ENCODE data around the gene ZNF346.

Gene ZNF346

DNA sequence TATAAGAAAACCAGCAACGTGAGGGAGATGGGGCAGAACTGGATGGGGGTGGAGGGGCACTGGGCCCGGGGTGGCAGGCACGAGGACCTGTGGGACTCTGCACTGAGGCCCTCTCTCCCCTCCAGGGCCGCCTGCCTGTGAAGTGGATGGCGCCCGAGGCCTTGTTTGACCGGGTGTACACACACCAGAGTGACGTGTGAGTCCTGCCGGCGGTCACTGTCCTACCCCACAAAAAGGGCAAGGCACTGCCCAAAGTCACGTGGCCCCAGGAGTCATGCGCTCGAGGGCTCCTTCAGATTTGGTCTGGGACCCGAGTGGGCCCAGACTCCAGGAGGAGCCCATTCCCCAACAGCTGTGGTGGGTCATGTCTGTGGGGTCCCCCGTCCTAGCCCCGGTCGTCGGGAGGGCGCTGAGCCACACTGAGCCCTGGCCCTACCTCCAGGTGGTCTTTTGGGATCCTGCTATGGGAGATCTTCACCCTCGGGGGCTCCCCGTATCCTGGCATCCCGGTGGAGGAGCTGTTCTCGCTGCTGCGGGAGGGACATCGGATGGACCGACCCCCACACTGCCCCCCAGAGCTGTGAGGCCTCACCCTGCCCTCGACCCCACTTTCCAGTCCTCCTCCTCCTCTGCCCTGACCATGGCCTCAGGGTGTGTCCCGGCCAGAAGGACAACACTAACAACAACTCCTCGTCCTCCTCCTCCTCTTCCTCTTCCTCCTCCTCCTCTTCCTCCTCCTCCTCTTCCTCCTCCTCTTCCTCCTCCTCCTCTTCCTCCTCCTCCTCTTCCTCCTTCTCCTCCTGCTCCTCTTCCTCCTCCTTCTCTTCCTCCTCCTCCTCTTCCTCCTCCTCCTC is 73.9 kb downstream of the ZNF346 start:
- no peak for DNase-seq

DNA sequence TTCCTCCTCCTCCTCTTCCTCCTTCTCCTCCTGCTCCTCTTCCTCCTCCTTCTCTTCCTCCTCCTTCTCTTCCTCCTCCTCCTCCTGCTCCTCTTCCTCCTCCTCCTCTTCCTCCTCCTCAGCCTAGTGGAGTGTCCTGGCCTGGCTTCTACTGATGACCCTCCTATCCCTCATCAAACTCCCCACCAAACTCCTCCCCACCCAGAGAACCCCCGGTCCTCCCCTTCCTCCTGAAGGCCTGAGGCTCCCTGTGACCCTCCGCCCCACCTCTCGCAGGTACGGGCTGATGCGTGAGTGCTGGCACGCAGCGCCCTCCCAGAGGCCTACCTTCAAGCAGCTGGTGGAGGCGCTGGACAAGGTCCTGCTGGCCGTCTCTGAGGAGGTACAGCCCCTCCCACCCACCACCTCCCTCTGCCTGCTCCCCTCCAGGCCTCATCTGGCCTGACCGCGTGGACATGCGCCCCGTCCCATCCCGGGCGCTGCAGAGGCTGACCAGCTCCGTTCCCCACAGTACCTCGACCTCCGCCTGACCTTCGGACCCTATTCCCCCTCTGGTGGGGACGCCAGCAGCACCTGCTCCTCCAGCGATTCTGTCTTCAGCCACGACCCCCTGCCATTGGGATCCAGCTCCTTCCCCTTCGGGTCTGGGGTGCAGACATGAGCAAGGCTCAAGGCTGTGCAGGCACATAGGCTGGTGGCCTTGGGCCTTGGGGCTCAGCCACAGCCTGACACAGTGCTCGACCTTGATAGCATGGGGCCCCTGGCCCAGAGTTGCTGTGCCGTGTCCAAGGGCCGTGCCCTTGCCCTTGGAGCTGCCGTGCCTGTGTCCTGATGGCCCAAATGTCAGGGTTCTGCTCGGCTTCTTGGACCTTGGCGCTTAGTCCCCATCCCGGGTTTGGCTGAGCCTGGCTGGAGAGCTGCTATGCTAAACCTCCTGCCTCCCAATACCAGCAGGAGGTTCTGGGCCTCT is 74.8 kb downstream of the ZNF346 start:
- no peak for DNase-seq

DNA sequence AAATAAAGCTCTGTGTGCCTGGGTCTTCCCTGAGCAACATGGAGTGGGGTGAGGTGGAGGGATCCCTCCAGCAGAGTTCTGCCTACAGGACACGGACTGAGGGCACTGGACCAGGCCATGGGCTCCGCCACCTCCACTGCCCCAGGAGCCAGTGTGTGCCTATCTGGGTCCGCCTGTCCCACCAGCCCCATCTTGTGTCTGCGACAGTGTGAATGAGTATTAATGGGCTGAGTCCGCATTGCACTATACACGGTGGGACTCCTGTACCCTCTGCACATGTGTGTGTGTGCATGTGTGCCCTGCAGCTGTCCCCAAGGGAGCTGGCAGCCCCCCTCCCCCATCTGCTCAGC is 75.6 kb downstream of the ZNF346 start:
- no peak for DNase-seq

DNA sequence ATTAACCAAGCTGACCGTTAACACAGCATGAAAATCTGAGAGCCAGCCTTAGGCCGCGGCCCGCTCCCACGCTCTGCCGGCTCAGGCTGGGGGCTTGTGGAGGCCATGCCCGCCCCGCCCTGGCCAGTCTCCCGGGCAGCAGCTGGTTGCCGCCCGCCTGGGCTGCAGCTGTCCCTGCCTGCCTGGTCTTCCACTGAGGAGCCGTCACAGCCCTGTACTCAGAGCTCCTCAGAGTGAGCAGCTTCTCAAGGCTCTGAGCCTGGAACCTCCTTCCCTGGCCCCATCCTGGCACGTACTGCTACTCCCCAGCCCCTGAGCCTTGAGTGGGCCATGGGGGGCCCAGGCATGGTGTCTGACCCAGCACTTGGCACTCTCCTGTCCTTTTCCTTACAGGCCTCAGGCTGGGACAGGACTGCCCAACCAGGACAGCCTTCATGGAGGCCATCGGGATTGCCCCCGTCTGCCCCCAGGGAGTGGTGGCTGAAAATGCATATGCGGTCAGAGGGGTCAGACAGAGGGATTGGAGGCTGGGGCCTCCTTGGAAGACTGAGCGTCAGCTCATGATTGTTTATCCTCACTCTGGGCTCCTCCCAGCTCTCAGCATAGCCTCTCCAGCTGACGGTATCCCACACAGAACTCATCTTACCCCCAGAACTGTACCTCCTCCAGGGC is 76.1 kb downstream of the ZNF346 start:
- DNase-seq: no peak

DNA sequence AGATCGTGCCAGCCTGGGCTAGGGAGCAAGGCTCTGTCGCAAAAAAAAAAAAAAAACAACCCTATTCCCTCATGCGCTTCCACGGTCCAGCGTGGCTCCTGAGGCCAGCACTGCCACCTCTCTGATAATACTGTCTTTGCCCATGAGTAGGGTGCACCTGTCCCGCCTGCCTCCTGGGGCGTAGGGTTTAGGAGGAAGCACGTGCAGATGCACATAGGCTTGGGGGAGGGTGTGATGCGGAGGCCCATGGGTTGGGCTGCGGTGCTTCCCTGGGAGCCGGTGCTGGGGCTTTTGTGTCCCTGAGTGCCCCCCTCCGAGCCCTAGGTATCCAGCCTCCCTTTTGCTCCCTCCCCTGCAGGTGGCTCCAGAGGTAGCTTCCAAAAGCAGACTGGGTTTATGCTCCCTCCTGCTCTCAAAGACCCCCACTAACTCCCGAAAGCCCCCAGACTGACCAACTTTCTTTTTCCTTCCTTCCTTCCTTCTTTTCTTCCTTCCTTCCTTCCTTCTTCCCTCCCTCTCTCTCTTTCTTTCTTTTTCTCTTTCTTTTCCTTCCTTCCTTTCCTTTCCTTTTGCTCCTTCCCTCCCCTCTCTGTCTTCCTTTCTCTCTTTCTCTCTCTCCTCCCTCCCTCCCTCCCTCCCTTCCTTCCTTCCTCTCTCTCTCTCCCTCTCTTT is 77.1 kb downstream of the ZNF346 start:
- DNase-seq: no peak

DNA sequence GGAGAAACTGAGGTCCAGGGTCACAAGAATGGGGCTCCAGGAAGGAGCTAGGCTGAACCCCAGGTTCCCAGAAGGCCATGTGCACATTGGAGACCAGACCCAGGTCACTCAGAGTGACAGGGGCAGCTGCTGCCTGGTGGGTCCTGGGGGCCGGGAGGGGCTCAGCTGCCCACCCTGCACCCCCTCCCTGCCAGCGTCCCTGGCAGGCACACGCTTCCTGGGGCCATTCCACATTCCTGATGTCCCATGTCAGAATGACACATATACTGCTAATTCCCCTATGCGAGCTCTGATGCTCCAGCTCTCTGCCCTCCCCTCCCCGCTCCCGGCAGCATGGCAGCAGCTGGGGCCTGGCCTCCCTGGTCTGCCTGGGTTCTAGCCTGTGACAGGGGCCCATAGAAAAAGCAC is 78.2 kb downstream of the ZNF346 start:
- DNase-seq: no peak

DNA sequence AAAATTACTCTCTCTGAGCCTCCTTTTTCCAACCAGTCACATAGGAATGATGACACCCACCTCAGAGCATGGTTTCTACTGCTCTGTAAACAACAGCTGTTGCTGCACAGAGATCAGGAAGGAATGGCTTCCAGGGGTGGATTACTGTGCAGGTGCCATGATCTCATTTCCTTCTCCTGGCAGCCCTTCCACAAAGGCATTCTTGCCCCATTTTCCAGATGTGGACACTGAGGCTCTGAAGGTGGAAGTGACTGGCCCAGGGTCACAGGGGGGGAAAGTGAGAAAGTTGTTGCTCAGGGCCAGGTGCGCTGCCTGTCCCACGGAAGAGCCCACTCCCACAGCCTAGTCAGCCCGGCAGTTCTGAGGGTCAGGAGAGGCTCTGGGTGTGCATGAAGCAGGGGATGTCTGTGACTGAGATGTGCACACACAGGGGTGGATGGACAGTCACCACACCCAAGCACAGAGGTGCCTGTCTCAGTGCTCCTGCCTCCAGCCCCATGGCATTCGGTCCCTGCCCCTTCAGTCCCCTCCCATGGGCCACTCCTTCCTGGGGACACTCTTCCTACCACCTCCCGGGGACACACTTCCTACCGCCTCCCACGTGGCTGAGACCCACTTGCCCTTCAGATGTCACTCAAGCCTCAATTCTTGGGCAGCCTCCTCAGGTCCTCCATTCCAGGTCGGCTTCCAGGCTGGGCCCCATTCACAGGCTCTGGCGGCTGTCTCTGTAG is 81.2 kb downstream of the ZNF346 start:
- no peak for DNase-seq

DNA sequence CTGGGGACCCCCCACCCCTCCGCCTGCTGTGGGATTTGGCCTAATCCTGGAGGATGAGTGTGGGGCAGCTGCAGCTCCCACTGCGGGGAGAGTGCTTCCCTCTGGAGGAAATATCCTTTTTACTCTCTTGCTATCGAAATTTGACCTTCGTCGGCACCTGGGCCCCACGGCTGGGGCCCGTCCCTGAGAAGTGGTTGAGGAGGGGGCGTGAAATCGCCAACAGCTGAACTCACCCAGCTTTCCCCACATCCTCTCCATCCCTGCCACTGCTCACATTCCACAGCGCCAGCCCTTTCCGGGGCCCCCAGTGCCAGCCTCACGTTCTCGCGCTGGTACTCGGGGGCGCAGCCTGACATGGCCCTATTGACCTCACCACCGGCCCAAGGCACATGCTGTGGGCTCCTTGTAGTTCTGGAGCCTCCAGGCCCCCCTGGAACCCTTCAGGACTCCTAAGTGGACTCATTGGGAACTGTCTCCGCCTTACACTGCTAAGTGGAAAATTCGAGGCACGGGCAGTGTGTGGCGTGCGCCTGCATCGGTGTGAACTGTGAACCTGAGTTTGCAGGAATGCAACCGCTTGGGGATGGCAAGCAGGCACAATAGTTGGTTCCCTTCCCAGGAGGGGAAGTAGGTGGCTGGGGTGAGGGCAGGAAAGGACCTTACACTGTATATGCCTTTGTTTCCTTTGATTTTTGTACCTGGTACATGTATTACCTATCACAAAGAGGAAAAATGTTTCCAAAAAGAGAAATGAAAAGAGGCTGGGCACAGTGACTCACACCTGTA is 83.4 kb downstream of the ZNF346 start:
- no peak for DNase-seq

DNA sequence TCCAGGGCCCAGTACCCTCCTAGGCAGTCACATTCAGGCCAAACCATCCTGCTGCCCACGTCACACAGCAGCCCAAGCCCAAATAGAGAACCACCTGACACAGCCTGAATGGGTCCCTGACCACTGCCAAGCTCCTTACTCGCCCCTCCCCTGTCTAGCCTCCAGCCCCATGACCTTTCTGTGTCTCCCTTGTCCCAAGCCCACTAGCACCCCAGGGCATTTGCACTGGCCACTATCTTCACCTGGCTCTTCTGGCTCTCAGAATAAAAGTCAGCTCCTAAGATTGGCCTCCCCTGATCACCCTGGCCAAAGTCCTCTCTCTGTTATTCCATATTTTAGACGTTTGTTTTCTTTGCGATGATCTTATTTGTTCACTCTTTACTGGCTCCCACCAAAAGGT is 84.7 kb downstream of the ZNF346 start:
- no peak for DNase-seq

DNA sequence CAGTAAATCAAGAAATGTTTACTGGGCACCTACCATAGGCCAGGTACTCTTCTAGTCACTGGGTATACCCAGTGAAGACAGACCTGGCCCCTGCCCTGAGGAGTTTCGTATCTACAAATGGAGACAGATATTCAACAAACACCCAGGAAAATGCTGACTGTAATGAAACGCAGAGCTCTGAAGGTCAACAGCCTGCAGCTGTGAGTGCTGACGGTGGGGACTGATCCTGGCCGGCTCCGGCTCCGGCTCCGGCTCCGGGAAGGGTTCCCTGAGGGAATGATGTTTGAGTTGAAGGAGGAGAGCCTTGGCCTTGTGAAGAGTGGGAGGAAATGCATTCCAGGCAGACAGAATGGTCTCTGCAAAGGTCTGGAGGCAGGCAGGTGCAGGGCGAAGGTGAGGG is 87.3 kb downstream of the ZNF346 start:
- DNase-seq: no peak

DNA sequence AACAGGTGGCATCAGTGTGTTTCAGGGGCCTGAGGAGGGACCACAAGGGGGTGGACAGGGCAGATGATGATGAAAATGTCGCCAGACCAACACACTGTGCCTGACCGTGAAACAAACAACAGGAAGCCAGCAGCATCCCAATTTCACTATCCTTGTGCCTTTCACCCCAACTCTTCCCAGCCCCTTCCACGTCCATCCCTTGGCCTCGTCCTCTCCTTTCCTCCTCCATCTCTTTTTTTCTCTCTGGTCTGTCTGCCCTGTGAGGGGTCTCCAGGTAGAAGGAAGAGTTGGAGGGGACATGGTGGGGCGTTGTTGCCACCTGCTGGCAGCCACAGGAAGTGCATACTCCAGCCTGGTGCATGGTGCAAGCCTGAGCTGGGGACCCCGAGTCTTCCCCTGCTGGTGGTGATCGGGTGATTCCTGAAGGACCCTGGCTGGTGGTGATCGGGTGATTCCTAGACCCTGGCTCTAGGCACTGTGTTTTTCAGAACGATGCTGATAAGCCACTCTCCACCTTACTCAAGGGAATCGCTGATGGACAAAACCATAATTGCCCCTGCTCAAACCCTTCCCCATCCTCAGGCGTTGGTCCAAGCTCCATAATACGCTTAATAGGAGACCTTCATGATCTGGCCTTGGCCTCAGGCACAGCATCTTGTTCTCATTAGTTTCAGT is 89.4 kb downstream of the ZNF346 start:
- DNase-seq: peak; percentile 60 to 63

DNA sequence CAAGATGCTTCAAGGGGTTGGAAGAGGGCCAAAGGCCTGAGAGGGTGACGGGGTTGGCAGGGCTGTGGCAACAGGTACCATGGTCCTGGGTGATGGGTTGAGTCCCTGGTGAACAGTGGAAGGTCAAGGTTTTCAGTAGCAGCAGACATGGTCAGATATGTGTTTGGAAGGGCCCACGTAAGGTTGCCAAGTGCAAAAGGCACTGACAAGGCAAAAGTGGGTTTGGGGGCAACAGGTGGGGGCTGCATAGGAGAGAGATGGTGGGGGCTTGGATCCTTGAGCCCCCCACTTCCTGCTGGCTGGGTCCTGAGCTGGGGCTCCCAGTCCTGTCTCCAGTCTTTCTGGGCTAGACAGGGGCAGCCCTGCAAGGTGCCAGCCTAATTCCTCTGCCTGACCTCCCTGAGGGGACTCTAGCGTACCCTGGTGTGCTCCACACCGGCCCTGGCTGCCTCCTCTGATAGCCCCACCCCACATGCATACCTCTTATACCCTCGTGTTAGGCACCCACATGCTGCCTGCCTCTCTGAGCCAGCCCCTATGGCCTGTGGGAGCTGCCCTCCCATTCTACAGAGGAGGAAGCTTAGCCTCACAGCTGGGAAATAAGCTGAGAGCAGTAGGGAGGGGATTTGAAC is 90.2 kb downstream of the ZNF346 start:
- DNase-seq: no peak

DNA sequence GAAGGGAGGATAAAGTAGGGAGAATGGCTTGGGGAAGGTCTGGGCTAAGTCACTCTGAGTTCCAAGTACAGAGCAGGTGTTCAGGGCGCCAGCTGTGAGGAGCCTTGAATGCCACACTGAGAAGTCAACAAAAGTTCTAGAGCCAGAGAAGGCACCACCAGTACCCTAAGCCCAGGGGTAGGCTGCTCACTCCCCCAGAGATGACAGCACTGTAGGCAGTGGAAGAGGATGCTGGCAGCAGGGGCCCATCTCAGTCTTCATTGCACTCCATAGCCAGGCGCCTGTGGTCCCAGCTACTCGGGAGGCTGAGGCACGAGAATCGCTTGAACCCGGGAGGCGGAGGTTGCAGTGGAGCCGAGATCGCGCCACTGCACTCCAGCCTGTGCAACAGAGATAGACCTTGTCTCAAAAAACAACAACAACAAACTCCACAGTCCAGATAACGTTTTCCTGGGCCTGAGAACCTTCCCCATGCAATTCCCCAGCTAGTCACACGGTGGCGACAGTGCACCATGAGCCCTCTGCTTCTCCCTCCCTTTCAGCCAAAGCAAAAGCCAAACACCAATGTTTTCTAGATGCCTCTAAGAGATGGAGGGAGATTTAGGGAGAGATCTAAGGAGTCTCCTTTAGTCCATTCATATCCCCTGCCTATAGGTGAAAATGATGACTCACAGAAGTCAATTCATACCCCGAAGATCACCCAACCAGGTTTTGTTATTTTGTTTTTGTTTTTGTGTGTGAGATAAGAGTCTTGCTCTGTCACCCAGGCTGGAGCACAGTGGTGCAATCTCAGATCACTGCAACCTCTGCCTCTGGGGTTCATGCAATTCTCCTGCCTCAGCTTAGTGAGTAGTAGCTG is 91.3 kb downstream of the ZNF346 start:
- DNase-seq: peak; percentile 78 to 85

DNA sequence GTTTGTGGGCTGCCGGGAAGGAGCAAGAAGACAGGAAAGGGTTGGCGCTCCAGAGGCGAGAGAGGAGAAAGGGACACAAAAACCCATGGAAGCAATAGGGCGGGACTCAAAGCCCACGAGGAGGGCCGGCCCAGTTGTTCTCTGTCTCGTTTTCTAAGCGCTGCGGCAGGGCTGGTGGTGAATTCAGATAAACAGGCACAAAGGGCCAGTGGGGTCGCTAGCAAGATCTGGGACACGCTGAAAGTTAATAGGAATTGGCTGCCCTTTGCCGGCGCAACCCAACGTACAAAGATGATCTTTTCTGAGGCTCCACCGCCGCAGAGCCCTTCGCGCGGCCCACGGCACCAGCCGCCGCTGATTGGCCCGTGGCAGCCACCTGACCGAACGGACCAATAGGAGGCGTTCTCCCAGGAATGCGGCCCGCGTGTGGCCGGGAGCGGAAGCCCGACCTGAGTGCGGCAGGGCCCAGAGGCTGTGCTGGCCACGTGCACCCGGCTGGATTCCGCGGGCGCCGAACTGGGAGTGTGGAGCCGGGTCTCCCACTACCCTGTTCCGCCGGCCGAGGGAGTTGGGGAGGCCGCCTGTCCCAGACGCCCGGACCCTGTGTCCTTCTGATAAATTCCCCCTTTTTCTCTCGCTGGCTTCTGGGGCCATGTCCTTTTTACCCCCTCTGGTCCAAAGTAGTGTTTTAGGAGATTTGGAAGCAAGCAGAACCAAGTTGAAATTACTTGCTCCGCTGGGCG is 94.3 kb downstream of the ZNF346 start:
- peak; percentile 86 to 87 for DNase-seq

DNA sequence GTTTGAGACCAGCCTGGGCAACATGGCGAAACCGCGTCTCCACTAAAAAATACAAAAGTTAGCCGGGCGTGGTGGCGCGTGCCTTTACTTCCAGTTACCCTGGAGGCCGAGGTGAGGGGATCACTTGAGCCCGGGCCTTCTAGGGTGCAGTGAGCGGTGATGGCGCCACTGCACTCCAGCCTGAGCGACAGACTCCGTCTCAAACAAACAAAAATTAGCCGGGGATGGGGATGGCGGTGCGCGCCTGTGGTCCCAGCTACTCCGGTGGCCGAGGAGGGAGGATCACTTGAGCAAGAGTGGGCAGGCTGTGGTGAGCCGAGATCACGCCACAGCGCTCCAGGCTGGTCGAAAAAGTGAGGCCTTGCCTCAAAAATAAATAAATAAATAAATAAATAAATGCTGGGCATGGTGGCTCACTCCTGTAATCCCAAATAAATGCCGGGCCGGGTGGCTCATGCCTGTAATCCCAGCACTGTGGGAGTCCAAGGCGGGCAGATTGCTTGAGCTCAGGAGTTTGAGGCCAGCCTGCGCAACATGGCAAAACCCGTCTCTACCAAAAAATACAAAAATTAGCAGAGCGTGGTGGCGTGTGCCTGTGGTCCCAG is 95.0 kb downstream of the ZNF346 start:
- DNase-seq: no peak

DNA sequence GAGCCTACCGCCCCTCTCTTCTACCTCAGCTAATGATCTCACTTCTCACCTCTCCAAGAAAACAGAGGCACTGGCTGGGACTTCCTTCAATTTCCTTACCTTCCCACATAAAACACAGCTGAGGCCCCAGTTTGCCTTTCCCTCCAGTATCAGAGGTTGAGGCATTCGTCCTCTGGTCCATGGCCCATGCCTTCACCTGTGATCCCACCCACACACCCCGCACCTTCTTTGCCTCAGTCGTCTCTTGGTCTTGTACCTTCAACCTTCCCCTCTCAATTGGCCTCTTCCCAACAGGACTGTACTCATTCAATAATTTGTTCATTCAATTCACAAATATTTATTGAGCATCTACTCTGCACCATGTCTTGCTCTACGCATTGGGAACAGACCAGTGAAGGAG is 100.1 kb downstream of the ZNF346 start:
- no peak for DNase-seq

DNA sequence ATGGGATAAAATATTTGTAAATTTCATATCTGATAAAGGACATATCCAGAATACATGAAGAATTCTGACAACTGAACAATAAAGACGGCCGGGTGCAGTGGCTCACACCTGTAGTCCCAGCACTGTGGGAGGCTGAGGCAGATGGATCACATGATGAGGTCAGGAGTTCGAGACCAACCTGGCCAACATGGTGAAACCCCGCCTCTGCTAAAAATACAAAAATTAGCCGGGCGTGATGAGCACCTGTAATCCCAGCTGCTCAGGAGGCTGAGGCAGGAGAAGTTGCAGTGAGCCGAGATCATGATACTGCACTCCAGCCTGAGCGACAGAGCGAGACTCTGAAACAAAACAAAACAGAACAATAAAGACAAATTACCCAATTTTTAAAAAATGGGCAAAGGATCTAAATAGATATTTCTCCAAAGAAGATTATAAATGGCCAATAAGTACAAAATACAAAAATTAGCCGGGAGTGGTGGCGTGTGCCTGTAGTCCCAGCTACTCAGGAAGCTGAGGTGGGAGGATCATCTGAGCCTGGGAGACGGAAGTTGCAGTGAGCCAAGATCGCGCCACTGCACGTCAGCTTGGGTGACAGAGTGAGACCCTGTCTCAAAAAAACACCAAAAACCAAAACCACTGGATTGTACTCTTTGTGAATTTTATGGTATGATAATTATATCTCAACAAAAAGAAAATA is 101.4 kb downstream of the ZNF346 start:
- DNase-seq: no peak
